G401.6 (cell line): ENCODE results near the gene PRRC2C.
"Not testable (repeated sequence)": the region's sequence is repeated elsewhere in the genome, so short reads cannot be mapped to it uniquely, and the experiment has no call there.

Experiments
- FAIRE-seq: peaks from 2 replicates; lab custom pipeline; 2012; peaks lifted over from hg19 to GRCh38; lab: Jason Lieb, UNC

The PRRC2C gene

DNA sequence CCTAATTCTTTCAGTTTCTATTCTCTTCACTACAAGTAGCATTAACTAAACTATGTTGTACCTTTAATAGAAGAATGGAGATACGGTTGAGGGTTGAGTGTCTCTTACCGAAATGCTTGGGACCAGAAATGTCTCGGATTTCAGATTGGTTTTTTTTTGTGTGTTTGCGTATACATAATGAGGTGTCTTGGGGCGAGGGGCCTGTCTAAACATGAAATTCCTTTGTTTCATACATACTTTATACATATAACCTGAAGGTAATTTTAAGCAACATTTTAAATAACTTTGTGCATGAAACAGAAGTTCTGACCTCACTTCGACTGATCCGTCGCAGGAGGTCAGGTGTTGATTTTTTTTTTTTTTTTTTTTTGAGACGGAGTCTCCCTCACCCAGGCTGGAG lies 100.4 kb downstream of the PRRC2C start:
- no peak for FAIRE-seq

DNA sequence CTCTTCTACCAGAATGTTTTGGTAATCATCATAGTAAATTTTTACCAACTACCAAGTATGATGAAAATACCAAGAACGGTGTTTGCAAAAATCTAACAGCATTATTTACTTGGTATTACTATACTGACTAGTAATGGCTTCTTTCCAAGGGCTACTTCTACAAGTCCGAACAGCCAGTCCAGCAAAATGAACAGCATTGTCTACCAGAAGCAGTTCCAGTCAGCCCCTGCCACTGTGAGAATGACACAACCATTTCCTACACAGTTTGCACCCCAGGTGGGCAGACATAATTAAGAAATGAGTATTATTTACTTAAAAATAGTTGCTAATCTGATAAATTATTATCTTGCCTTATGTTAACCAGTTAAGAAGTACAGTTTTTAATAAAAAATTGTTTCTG lies 102.9 kb downstream of the PRRC2C start:
- FAIRE-seq, result no peak

DNA sequence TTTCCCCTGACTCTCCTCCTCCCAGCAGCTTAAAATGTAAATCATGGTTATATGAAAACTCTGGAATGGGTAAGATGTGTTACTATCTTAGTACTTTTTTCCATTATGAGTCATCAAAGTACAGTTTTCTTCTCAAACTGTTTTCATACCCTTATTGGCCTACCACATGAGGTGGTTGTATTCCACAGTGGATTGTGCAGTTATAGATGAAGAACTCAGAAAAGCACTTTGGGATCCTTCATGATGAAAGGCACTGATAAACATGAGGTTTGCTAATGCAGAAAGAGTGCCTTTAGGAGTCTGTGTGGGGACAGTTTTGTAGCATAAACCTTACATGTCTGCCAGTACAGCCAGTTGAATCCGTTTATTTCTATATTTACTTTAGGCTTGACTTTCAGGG lies 104.7 kb downstream of the PRRC2C start:
- FAIRE-seq, result no peak

DNA sequence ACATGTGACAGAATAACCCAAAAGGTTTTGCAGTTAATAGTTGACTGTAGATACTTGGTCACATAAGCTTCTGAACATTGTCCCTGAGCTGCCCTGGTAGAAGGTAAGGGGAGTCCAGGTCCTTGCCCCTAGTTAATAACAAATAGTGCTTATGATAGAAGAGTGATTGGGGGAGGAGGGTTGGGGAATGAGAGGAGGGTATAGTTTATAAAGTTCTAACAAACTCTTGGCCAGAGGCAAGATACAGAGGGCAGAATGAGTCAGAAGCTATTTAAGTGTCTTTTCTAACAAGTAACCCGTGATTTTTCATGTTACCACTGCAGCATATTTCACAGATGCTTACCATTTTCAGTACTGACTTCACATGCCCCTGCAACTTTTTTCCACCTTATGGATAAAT lies 110.0 kb downstream of the PRRC2C start:
- no peak for FAIRE-seq

DNA sequence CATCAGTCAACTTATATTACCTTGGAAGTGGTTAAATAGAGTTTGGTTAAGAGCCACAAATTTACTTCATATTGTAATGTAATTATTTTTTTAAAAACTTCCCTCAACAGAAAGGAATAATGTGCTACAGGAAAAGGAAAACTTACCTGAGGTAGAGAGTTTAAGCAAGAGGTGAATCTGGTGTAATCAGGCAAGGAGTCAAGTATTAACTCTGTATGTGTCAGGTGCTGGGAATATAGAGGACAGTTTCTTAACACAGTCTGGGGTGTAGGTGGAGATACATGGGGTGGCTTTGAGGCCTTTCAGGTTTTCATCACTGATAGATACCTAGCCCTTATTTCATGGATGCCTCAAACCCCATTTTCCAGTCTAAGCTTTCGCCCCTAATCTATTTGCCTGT lies 110.8 kb downstream of the PRRC2C start:
- no peak for FAIRE-seq

DNA sequence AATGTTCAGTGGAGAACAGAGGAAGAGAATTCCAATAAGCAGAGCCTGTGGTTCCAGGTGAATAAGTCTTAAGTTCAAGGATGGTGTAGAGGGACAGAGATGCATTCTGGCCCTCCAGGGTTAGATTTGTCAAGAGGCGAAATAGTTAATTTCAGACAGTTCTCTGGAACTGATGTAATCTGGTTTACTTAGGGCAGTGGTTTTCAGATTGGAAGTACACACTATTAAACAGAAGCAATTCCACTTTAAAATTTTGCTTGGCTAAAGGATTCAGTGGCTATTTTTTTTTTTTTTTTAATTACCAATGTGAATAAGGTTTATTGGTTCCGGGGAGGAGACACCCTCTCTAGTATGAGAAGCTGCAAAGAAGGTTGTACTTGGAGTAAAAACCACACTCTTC lies 111.4 kb downstream of the PRRC2C start:
- FAIRE-seq, result no peak

DNA sequence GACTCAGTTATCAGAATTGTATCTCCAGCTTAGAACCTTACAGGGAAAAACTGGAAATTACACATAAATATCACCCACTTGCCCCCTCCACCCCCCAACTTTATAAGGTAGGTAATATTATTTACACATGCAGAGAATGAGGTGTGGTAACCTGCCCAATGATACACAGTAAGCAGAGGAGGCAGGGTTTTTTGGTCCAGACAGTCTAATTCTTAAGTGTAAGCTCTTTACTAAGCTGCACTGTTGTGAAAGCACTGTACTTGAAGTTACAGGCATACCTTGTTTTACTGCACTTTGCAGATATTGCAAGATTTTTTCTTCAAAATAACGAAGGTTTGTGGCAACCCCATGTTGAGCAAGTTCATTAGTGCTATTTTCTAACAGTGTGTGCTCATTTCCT lies 111.9 kb downstream of the PRRC2C start:
- no peak for FAIRE-seq

DNA sequence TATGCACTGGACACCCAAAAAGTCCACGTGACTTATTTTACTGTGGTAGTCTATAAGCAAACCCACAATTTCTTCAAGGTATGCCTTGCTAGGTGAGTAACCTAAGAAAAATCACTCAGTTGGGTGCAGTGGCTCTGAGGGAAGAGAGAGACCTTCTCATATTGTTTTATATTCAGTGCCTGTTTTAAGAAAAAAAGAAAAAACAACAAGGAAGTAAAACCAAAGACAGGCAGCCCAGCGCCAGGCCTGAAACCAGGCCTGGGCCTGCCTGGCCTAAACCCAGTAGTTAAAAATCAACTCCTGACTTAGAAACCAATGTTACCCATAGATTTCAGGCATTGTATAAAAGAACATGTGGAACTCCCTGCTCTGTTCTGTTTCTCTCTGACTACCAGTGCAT lies 115.0 kb downstream of the PRRC2C start:
- not testable (repeated sequence) for FAIRE-seq

DNA sequence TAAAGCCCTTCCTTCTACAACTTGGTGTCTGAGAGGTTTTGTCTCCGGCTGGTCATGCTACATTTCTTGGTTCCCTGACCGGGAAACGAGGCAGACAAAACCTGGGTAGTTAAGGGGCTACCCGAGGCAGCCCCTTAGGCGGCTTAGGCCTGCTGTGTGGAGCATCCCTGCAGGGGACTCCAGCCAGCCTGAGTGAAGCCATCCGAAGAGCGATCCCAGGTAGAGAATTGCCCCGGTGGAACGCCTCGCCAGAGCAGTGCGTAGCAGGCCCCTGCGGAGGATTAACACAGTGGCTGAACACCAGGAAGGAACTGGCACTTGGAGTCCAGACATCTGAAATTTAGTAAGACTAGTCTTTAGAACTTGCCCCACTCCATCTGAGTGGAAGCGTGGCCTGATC lies 115.5 kb downstream of the PRRC2C start:
- FAIRE-seq, result no peak

DNA sequence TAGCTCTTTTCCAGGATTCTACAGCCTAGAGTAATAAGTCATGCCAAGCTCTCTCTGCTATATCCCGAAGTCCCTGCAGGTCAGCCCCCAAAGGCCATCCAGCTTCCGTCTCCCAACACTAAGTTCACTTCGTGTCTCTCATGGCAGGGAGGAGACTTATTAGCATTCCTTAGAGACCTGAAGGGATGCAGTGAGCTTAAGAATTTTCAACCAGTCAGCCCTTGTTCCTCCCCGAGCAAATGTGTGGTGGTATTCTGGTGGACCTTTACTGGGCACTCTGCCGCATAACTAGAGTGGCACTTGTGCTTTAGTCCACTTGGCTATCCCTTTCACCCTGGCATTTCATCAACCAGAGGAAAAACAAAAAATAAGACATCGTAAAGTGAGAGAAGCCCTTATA lies 117.7 kb downstream of the PRRC2C start:
- not testable (repeated sequence) for FAIRE-seq

DNA sequence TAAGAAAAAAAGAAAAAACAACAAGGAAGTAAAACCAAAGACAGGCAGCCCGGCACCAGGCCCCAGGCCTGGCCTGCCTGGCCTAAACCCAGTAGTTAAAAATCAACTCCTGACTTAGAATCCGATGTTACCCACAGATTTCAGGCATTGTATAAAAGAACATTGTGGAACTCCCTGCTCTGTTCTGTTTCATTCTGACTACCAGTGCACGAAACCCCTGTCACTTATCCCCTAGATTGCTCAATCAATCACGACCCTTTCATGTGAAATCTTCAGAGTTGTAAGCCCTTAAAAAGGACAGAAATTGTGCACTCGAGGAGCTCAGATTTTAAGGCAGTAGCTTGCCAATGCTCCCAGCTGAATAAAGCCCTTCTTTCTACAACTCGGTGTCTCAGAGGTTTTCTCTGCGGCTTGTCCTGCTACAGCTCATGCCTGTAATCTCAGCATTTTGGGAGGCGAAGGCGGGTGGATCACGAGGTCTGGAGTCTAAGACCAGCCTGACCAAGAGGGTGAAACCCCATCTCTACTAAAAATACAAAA lies 121.1 kb downstream of the PRRC2C start:
- no peak for FAIRE-seq

DNA sequence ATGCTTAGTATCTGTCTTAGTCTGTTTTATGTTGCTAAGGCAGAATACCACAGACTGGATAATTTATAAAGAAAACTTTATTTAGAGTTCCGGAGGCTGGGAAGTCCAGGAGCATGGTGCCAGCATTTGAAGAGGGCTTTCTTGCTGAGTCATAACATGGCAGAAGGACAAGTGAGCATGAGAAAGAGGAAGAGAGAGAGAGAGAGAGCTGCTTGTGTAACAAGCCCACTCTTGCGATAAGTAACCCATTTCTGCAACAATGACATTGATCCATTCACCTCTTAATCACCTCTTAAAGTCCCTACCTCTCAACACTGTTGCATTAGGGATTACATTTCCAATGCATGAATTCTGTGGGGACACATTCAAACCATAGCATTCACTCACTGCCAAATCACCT lies 125.1 kb downstream of the PRRC2C start:
- no peak for FAIRE-seq

DNA sequence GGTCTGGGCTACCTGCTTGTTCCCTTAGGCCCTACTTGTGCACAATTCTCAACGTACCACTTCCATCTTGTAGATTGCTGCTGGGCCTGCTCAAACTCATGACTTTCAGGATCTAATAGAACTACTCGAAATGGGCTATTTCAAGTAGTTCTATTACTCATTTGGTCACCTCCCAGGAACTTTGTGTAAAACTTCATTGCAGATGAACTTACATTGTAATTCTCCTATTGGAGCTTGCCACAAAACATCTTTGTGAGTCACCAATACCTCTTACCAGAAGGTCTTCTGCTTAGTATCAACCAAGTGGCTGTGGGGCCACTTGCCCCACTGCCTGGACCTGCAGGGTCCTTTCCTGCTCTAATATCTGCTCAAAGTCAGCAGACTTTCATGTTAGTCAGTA lies 126.0 kb downstream of the PRRC2C start:
- FAIRE-seq, result no peak

DNA sequence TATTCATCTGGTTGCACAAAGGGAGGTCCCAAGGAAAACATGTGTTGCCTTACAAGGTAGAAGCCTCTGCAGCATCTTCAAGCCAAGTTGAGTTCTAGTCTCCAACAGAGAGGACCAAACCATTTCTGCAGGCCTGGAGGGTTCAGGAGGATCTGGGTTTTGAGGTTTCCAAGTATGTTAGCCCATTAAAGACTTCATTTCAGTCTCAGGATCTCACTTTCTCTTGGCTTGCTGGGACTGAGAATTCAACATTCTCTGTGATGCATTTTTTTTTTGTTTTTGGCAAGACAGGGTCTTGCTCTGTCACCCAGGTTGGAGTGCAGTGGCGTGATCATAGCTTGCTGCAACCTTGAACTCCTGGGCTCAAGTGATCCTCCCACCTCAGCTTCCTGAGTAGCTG lies 128.0 kb downstream of the PRRC2C start:
- FAIRE-seq, result no peak

DNA sequence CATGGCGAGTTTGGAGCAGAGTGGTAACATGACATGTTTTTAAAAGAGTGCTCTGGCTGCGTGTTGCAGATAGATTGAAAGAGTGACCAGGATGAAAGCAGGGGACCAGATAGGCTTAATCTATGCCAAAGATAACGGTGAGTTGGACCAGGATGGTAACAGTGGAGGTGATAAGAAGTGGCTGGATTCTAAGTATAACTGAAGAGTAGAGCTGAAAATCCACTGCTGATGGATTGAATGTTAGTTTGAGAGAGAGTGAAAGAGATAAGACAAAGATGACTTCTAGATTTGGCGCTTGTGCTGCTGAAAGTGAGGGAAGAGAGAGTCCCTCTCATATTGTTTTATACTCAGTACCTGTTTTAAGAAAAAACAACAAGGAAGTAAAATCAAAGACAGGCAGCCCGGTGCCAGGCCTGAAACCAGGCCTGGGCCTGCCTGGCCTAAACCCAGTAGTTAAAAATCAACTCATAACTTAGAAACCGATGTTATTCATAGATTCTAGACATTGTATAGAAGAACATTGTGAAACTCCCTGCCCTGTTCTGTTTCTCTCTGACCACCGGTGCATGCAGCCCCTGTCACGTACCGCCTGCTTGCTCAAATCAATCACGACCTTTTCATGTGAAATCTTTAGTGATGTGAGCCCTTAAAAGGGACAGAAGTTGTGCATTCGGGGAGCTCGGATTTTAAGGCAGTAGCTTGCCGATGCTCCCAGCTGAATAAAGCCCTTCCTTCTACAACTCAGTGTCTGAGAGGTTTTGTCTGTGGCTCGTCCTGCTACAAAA lies 130.0 kb downstream of the PRRC2C start:
- FAIRE-seq, result not testable (repeated sequence)

DNA sequence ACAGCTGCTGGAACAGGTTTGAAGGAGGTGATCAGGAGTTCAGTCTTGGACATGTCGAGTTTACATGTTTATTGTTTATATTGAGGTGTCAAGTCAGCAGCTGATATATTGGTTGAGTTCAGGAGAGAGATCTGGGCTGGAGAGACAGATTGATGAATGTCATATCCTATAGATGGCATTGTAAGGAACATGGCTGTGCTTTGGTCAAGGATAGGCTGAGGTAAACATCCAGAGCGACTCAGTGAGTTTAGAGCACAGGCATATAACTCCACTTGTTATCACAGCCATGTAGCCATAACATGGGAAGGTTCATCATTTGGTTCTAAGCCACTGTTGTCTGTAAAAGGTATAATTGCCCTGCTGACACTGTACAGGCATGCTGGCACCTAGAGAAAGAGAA lies 131.3 kb downstream of the PRRC2C start:
- FAIRE-seq, result no peak

DNA sequence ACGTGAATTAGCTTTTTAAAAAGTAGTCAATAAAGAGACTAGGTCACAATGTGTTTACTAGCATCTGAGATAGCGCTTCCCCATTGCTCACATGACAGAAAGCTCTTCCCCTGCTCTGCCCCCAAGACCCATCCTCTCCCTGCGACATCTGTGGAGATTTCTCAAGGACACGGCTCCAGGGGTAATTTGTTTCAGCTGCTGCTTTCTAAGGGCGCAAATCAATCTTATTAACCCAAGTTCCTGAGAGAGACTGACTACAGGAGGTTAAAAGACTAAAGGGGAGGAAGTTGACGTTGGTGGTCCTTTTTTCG lies 136.8 kb downstream of the PRRC2C start, which contains the start of gene MYOCOS:
MYOCOS (plus strand) TSS at position 92 of the 311 bp plus-strand sequence. CDS start 1,641 bp downstream, outside the sequence.
- FAIRE-seq, result no peak

DNA sequence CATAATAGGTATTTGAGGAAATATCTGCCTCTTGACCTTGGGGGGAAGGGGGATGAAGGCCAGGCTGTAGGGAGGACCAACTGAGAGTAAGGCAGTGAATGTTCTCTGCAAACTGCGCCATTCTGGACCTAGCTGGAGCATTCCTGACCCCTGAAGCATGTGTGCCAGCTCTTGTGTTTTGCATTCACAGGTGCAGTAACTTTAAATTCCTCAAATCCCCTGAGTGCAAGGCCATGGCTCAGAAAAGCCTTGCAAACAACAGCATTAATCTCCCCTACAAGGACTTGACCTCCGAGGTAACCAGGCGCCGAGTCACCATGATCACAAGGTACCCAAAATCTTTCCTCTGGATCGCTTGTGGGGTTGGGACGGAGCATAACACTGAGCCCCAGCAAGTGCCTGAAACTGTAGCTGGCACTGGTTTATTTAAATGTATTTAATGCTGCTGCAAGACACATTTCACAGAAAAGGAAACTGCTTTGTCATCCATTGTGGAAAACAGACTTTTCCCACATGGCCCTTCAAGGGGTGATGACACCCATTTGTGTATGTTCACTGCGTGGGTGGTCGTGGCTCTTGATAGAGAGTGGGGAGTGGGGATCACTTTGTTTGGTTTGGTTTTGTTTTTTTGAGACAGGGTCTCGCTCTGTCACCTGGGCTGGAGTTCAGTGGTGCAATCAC lies 138.5 kb downstream of the PRRC2C start:
- FAIRE-seq, result no peak

DNA sequence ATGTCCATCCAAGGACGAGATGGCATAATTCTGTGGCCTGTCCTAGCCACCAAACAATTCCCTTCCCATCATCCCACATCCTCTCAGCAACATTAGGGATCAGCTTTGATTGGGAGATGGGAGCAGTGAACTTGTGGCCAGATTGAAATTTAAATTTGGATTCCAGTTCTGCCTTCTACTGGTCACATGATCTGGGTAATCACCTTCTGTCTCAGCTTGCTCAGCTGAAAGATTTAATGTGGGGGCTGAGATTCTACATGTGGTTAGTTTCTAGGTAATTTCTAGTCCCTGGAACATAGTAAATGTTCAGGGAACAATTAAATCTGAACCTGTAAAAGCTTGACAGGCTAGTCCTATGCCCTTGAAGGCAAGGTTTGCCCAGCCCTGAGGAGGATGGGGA lies 139.9 kb downstream of the PRRC2C start:
- no peak for FAIRE-seq

DNA sequence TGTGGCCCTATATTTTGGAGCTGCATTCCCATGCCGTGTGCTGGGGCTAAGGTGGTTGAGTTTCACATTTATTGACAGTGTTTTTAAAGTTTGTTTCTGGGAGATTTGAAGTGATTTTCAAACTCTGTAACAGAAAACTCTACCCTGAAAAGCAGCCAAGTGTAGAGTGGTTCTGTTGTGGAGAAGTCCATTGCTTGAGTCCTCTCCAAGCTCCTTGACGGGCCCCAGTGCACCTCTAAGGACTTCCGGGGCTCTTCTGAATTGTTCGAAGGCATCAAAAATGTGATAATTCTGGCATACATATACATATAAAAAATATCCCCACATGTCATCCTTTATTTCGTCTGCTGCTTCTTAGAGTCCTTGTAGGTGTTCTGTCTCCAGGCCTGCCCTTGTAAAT lies 141.7 kb downstream of the PRRC2C start:
- FAIRE-seq, result no peak

DNA sequence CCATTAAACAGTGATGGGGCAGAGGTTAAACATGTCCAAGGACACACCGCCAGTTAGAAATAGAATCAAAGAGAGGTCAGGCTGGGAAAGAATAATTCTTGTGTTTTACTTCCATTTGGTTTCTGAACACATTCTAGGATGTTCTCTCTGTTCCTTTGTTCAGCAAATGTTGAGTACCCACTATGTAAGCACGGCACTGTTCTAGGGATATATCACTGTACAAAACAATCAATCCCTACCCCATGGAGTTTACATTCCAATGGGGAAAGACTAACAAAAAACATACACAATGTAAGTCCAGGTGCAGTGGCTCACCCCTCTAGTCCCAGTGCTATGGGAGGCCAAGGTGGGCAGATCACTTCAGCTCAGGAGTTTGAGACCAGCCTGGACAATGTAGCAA lies 142.9 kb downstream of the PRRC2C start:
- no peak for FAIRE-seq

DNA sequence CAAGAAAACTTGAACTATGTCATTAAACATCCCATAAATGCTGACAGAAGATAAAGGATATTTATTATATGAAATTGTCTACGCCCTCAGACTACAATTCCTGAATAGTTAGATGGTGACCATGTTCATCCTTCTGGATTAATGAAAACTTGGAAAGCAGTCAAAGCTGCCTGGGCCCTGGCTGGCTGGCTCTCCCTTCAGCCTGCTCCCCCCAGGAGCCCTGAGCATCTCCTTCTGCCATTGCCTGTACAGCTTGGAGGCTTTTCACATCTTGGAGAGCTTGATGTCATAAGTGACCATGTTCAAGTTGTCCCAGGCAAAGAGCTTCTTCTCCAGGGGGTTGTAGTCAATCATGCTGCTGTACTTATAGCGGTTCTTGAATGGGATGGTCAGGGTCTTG lies 150.3 kb downstream of the PRRC2C start:
- FAIRE-seq, result no peak

DNA sequence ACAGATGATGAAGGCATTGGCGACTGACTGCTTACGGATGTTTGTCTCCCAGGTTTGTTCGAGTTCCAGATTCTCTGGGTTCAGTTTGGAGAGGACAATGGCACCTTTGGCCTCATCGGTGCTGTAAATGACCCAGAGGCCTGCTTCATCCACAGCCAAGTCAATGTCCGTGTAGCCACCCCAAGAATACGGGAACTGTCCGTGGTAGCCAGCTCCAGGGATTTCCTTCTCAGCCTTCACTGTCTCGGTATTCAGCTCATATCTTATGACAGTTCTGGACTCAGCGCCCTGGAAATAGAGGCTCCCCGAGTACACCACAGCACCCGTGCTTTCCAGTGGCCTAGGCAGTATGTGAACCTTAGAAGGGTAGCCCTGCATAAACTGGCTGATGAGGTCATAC lies 150.8 kb downstream of the PRRC2C start:
- no peak for FAIRE-seq
